CD14-positive monocyte (primary cell): ENCODE results near the gene AZIN2. TPM values are rescaled to one million over a fixed set of nuclear protein-coding genes. Genes with fewer than 3 reads are reported as not detected.

Experiments
- DNase-seq, 3 donors: peaks; one replicate each; pipeline ENCODE4 v3.0.0-alpha.2; 2011 to 2022
- H2AFZ ChIP-seq: 2 replicates; pipeline ENCODE4 v1.6.0; 2012; ENCODE audit warnings: mild to moderate bottlenecking, low read depth, low read length, inconsistent platforms; ENCODE audit not compliant: insufficient read depth, poor library complexity, severe bottlenecking
- H3K27ac ChIP-seq, 2 donors: 1 replicate in 1 of 2; 2 replicates in 1 of 2; pipeline ENCODE4 v1.5.1; 2012 to 2013; ENCODE audit warnings: low read length in 2 of 2, control low read depth in 1 of 2, inconsistent platforms in 1 of 2, low read depth in 1 of 2, mild to moderate bottlenecking in 1 of 2
- H3K27me3 ChIP-seq, 2 donors: one replicate each; pipeline versions ENCODE4 v1.6.0 to v1.6.1; 2011 to 2013; ENCODE audit warnings: low read length in 2 of 2; ENCODE audit not compliant: control insufficient read depth in 2 of 2, insufficient read depth in 2 of 2
- H3K36me3 ChIP-seq, 2 donors: replicated peaks in 1 of 2; 1 replicate in 1 of 2; 2 replicates in 1 of 2; pipeline versions ENCODE4 v1.5.1 to v1.6.1; 2012 to 2013; ENCODE audit warnings: low read length in 2 of 2, control low read depth in 1 of 2, inconsistent platforms in 1 of 2, mild to moderate bottlenecking in 1 of 2; ENCODE audit not compliant: insufficient read depth in 2 of 2, control insufficient read depth in 1 of 2
- H3K4me1 ChIP-seq, 2 donors: 1 replicate in 1 of 2; 2 replicates in 1 of 2; pipeline versions ENCODE4 v1.5.1 to v1.6.1; 2012 to 2013; ENCODE audit warnings: low read length in 2 of 2, control low read depth in 1 of 2, inconsistent platforms in 1 of 2, mild to moderate bottlenecking in 1 of 2, moderate library complexity in 1 of 2; ENCODE audit not compliant: insufficient read depth in 2 of 2, control insufficient read depth in 1 of 2
- H3K4me2 ChIP-seq: replicated peaks from 2 replicates; pipeline ENCODE3; 2012; ENCODE audit warnings: low read length, moderate library complexity, mild to moderate bottlenecking; ENCODE audit not compliant: poor library complexity, severe bottlenecking; ENCODE audit errors: extremely low read depth
- H3K4me3 ChIP-seq, 3 experiments: fragments of 200-600 bp in 1 of 3; sonication (generic) in 1 of 3; replicated peaks in 1 of 3; 1 replicate in 2 of 3; 2 replicates in 1 of 3; pipeline ENCODE4 v1.5.1; 2011 to 2013; ENCODE audit warnings: low read length in 3 of 3, mild to moderate bottlenecking in 3 of 3, control low read depth in 2 of 3, low read depth in 2 of 3, inconsistent platforms in 1 of 3, moderate library complexity in 1 of 3
- H3K79me2 ChIP-seq: 2 replicates; pipeline ENCODE4 v1.6.0; 2012; ENCODE audit warnings: mild to moderate bottlenecking, control low read depth, inconsistent platforms, low read length, moderate library complexity; ENCODE audit not compliant: insufficient read depth
- H3K9ac ChIP-seq: 2 replicates; pipeline ENCODE4 v1.6.0; 2017; ENCODE audit warnings: low read length, mild to moderate bottlenecking; ENCODE audit not compliant: insufficient read depth, poor library complexity, severe bottlenecking
- H3K9me3 ChIP-seq, 2 donors: replicated peaks in 1 of 2; 1 replicate in 1 of 2; 2 replicates in 1 of 2; pipeline versions ENCODE4 v1.5.1 to v1.6.1; 2012 to 2013; ENCODE audit warnings: low read length in 2 of 2, control low read depth in 1 of 2; ENCODE audit not compliant: control insufficient read depth in 1 of 2, insufficient read depth in 1 of 2
- H4K20me1 ChIP-seq: 2 replicates; pipeline ENCODE4 v1.6.0; 2012; ENCODE audit warnings: mild to moderate bottlenecking, low read length, control low read depth, moderate library complexity; ENCODE audit not compliant: insufficient read depth
- H3K27ac Mint-ChIP-seq, 7 donors: one replicate each; pipeline ENCODE4 v1.8.0; 2020; ENCODE audit warnings: mild to moderate bottlenecking in 7 of 7, mixed read lengths in 7 of 7, moderate library complexity in 6 of 7, inconsistent platforms in 2 of 7
- H3K27me3 Mint-ChIP-seq, 3 donors: one replicate each; pipeline ENCODE4 v1.8.0; 2021 to 2022; ENCODE audit warnings: low read depth in 3 of 3, mild to moderate bottlenecking in 3 of 3, mixed read lengths in 3 of 3, moderate library complexity in 3 of 3, inconsistent platforms in 1 of 3
- H3K36me3 Mint-ChIP-seq, 2 donors: one replicate each; pipeline ENCODE4 v1.8.0; 2020; ENCODE audit warnings: mixed read lengths in 2 of 2, inconsistent platforms in 1 of 2, mild to moderate bottlenecking in 1 of 2
- H3K4me1 Mint-ChIP-seq: one replicate; pipeline ENCODE4 v1.8.0; 2020; ENCODE audit warnings: mild to moderate bottlenecking, mixed read lengths
- H3K4me3 Mint-ChIP-seq, 2 donors: one replicate each; pipeline ENCODE4 v1.8.0; 2020; ENCODE audit warnings: mild to moderate bottlenecking in 2 of 2, mixed read lengths in 2 of 2, moderate library complexity in 1 of 2
- H3K9me3 Mint-ChIP-seq, 7 donors: one replicate each; pipeline ENCODE4 v1.8.0; 2020 to 2022; ENCODE audit warnings: mixed read lengths in 7 of 7, mild to moderate bottlenecking in 6 of 7, moderate library complexity in 6 of 7, inconsistent platforms in 2 of 7
- CTCF ChIP-seq: fragments of 200-600 bp; IDR thresholded peaks from one replicate; pipeline ENCODE4 v1.8.0; 2022; ENCODE audit warnings: antibody characterized with exemption, mild to moderate bottlenecking
- WGBS: methylation state at CpG from one replicate; pipeline ENCODE4 v1.1.5; 2013; ENCODE audit warnings: missing lambda C conversion rate; ENCODE audit not compliant: insufficient coverage; 5-methylcytosine and 5-hydroxymethylcytosine counted together
- intact Hi-C, 2 donors: fragments of 100-400 bp; cut with micrococcal nuclease; formaldehyde crosslinking; loops; one replicate each; pipeline versions ENCODE4 v1.15.0 to v1.15.1; 2023
- polyA plus RNA-seq, 3 donors: library from polyadenylated mRNA; depleted of rRNA in 1 of 3; unstranded in 2 of 3; stranded (reverse) in 1 of 3; fragments of 300-500 nt in 2 of 3; fragments of >200 nt in 1 of 3; fragmentation: Illumina TruSeq in 2 of 3; gene quantifications; 1 replicate in 2 of 3; 2 replicates in 1 of 3; pipeline ENCODE4 v1.2.3, GENCODE V29; 2012 to 2021

AZIN2 gene
- polyA plus RNA-seq, 3 donors: 0.03 to 0.89 TPM; not detected in 1

DNA sequence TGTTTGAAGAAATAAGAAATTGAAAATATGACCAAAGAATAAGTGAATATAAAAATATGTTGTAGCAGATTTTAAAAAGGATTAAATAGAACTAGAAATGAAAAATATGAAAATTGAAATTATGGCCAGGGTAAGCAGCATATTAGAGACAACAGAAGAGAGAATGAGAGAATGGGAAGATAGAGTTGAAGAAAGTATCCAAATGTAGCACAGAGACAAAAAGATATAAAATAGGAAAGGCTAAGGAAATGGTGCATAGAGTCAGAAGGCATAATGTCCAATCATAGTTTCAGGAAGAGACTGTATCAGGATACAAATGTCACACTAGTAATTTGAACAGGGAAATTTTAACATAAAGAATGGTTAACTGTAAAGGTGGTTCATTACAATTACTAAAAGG lies 29.5 kb downstream of the AZIN2 start:
- no peak overlapping the region for H3K4me3 Mint-ChIP-seq
- Histone ChIP-seq H3K4me2 (no peak overlapping the region), H2AFZ (no peak overlapping the region), H3K36me3 (no peaks in the 10 kb centered on the region), H3K27ac (no peak overlapping the region), H3K9ac (no peak overlapping the region), H3K4me1 (no peaks in the 10 kb centered on the region), H3K27me3 (no peaks in the 10 kb centered on the region), H3K79me2 (no peaks in the 10 kb centered on the region), H3K4me3 (no peak overlapping the region), H3K9me3 (no peaks in the 10 kb centered on the region), H4K20me1 (no peaks in the 10 kb centered on the region)
- H3K27ac Mint-ChIP-seq: no peak overlapping the region
- H3K4me1 Mint-ChIP-seq: no peaks in the 10 kb centered on the region
- intact Hi-C loops: no loop called here
- H3K27me3 Mint-ChIP-seq: peaks cover 0 to 7% (median 4%) of the 10 kb centered on the region in 3 donors
- no peak for DNase-seq
- TF ChIP-seq CTCF: no peak
- peaks cover 0 to 9% (median 4%) of the 10 kb centered on the region in 7 donors for H3K9me3 Mint-ChIP-seq
- no peaks in the 10 kb centered on the region for H3K36me3 Mint-ChIP-seq

DNA sequence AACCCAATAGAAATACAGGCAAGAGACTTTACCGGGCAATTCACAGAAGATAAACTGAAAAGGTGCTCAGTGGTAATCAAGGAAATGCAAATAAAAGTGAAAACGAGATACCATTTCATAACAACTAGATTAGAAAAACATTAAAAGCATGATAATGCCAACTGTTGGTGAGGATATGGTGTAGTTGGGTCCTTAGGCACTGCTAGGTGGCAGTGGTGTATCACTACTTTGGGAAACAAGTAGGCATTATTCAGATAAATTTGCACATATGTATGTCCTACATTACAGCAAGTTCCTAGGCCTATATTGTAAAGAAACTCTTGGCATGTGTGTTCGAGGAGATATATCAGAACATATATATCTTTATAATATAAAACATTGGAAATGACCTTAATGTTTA lies 31.0 kb downstream of the AZIN2 start:
- Histone ChIP-seq H3K4me2 (no peak overlapping the region), H3K9me3 (no peaks in the 10 kb centered on the region), H3K4me1 (no peaks in the 10 kb centered on the region), H4K20me1 (no peaks in the 10 kb centered on the region), H3K27me3 (no peaks in the 10 kb centered on the region), H3K9ac (no peak overlapping the region), H3K4me3 (no peak overlapping the region), H3K79me2 (no peaks in the 10 kb centered on the region), H2AFZ (no peak overlapping the region), H3K36me3 (no peaks in the 10 kb centered on the region), H3K27ac (no peak overlapping the region)
- H3K9me3 Mint-ChIP-seq: peaks cover 0 to 9% (median 4%) of the 10 kb centered on the region in 7 donors
- DNase-seq: no peak
- no peak overlapping the region for H3K27ac Mint-ChIP-seq
- H3K4me1 Mint-ChIP-seq: no peaks in the 10 kb centered on the region
- H3K4me3 Mint-ChIP-seq: no peak overlapping the region
- H3K27me3 Mint-ChIP-seq: peaks cover 0 to 7% (median 4%) of the 10 kb centered on the region in 3 donors
- no CpG with 5 or more reads among the region's 3 CpGs for WGBS
- intact Hi-C loops: no loop called here
- TF ChIP-seq CTCF: no peak
- no peaks in the 10 kb centered on the region for H3K36me3 Mint-ChIP-seq
